Mammary epithelial cell (primary cell): ENCODE results near the gene STX11.

ENCODE experiments used
- EZH2 ChIP-seq: IDR thresholded peaks from 2 replicates; pipeline ENCODE4 v1.6.1; 2012; ENCODE audit warnings: low read length, inconsistent platforms, borderline replicate concordance
- TF ChIP-seq, protein P1 (sequence below), 2 donors: IDR thresholded peaks in 1 of 2; conservative IDR thresholded peaks in 1 of 2; 2 replicates each; pipeline ENCODE4 v1.5.1; 2011 to 2012; ENCODE audit warnings: inconsistent platforms in 2 of 2, low read length in 2 of 2, mild to moderate bottlenecking in 2 of 2, control low read depth in 1 of 2, low read depth in 1 of 2; ENCODE audit not compliant: insufficient read depth in 1 of 2; ENCODE audit errors: extremely low read depth in 1 of 2

DNA sequence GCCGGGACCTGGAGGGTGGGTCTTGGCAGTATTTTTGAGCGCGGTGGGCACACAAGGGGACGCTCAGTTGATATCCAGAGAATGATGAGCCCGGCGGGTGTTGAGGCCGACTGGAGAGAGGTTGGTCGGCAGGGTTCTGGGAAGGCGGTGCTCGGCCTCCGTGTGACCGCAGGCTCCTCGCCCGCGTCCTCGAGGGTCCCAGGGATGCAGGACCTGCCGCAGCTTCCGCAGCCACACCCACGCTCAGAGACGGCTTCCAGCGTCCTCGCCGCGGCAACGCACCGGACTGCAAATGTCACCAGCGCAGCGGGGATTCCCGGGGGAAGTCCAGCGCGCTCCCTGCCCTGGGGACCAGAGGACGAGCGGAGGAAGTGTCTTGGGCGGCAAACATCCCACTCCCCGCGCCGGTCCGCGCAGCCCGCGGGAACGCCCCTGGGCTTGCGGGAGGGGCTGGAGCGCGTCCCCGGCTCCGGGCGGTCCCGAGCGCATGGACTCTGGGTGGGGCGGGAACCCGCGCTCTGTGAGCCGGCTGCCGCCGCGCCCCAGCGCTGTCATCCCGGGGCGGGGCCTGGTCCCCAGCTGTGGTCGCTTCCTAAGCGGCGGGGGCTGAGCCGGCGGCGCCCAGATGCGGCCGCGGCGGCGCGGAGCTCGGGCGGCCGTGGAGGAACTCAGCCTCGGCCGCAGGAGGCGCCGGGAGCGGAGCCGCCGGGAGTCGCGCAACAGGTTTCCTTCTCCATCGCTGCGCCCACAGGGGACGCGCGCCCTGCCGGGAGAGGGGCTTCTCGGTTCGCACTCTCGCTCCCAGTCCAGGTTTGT, at the start of gene STX11:
- TF ChIP-seq, protein P1, sequence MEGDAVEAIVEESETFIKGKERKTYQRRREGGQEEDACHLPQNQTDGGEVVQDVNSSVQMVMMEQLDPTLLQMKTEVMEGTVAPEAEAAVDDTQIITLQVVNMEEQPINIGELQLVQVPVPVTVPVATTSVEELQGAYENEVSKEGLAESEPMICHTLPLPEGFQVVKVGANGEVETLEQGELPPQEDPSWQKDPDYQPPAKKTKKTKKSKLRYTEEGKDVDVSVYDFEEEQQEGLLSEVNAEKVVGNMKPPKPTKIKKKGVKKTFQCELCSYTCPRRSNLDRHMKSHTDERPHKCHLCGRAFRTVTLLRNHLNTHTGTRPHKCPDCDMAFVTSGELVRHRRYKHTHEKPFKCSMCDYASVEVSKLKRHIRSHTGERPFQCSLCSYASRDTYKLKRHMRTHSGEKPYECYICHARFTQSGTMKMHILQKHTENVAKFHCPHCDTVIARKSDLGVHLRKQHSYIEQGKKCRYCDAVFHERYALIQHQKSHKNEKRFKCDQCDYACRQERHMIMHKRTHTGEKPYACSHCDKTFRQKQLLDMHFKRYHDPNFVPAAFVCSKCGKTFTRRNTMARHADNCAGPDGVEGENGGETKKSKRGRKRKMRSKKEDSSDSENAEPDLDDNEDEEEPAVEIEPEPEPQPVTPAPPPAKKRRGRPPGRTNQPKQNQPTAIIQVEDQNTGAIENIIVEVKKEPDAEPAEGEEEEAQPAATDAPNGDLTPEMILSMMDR (conservative IDR thresholded peaks at IDR 0.05 in 1 of 2, IDR thresholded peaks at IDR 0.05 in 1 of 2; ENCODE audit: extremely low read depth in 1 of 2, insufficient read depth in 1 of 2, low read depth in 1 of 2, low read length in 2 of 2): no peak
- no peak for TF ChIP-seq EZH2
